Bronchus fibroblast of lung (primary cell): Measurements from ENCODE around the gene MSANTD1. TPM values are rescaled to one million over a fixed set of nuclear protein-coding genes. Genes with fewer than 3 reads are reported as not detected.

Source experiments
- total RNA-seq: library from RNA; depleted of rRNA; stranded (reverse); fragments of >200 nt; gene quantifications from 2 replicates; pipeline ENCODE4 v1.2.3, GENCODE V29; 2015

MSANTD1 gene
- 0.17 TPM in 1 of 2 replicates, not detected in the other for total RNA-seq

DNA sequence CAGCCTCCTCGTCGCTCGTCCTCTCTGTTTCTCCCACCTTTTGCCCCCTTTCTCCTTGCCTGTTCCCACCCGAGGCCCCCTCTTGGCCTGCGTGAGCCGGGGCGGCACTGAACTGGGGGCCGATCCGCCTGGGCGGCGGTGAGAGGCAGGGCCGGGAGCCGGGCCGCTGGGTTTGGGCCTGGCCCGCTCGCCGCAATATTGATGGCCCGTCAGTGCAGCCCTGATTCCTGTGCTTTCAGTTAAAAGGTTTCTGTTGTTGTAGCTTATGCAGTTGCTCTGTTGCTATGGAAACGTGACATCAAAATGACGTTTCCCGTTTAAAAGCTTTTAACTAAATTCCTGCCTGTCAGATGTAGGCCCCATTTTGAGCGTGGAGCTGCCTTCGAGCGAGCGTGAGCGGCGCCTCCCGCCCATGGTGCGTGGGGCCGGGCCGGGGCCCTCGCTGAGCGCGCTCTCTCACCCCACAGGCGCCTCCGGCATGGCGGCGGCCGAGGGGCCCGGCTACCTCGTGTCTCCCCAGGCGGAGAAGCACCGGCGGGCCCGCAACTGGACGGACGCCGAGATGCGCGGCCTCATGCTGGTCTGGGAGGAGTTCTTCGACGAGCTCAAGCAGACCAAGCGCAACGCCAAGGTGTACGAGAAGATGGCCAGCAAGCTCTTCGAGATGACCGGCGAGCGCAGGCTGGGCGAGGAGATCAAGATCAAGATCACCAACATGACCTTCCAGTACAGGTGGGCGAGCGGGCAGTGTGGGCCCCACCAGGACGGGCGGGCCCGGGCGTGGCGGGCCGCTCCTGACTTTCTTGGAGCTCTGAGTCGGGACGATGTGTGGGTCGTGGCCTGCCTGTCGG lies at the start of gene MSANTD1:
TSS of gene MSANTD1 (plus strand) at position 349 of the 851 bp plus-strand sequence. CDS start at position 413, 64 bp downstream.

DNA sequence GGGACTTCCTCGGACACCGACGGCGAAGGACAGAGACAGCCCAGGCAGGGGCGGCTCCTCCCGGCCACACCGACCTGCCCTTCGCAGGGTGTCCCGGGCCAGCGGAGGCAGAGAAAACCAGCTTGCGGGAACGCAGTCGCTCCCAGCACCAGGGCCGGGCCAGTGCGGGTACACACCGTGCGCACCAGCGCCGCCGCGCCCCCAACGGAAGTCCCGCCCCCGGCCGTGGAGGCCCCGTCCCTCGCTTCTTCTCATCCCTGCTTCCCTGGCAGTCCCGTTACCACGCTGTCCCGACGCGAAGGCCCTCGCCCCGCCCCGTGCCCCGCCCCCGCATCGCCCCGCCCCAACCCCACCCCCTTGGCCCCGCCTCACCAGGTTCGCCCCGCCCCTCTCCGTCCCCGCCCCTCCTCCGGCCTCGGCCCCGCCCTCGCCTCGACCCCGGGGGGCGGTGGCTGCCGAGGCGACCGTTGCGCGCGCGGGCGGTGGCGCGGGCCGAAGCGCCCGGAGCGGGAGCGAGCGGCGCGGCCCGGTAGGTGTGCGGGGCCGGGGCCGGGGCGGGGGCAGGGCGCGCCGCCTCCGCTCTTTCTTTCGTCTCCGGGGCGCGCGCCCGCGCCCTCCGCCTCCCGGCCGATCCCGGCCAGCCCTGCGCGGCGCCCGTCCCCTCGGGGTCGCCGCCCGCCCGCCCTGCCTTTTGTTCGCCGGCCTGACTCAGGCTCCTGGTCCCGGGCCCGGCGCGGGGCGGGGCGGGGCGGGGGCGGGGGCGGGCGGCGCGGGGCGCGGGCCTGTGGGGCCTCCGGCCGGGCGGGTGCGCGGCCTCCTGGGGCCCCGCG lies 43.8 kb downstream of the MSANTD1 start, which contains the start of gene RGS12:
TSS of gene RGS12 (plus strand) at position 451 of the 830 bp plus-strand sequence. CDS start 23,150 bp downstream, outside the sequence.

Other genes starting within 250 kb of the MSANTD1 start
- gene HTT-AS, start 174.6 kb upstream of the MSANTD1 start, total RNA-seq: not detected in 2 replicates
- gene HTT, start 174.5 kb upstream of the MSANTD1 start, total RNA-seq: 15.0 and 16.0 TPM in 2 replicates
- gene RGS12, start 43.9 kb downstream of the MSANTD1 start, total RNA-seq: 10.1 and 10.9 TPM in 2 replicates
- not detected in 2 replicates for gene HGFAC, start 192.8 kb downstream of the MSANTD1 start, total RNA-seq
- gene DOK7, start 214.1 kb downstream of the MSANTD1 start, total RNA-seq: not detected in 2 replicates